NCI-H2227 (cell line): ENCODE data around the gene LRRTM4.

Experiments used
- DNase-seq: peaks from one replicate; lab custom pipeline; 2025; ENCODE audit not compliant: unreplicated experiment; lab: John Stamatoyannopoulos, UW

LRRTM4 gene

GRCh38 chr2:77479395-77479794 is 42.8 kb downstream of the LRRTM4 start:
- no peak for DNase-seq

DNA sequence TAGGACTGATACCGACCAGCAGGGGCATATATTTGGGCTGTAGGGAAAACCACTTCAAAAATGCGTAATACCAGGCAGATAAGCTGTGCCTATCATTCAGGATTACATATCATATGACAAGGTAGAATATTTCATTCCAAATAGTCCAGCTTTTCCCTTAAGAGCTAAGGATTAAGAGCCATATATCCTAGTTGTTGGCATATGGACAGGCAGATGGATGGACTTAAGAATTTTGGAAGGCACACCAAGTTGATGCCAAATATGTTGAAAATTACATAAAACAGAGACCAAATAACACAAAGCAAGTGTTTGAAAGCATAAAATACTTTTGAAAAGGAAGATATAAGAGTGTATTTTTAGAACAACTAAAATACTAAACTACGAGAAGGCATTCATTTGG is 52.1 kb downstream of the LRRTM4 start:
- DNase-seq = no peak

GRCh38 chr2:77469106-77469505 is 53.1 kb downstream of the LRRTM4 start:
- DNase-seq = no peak

DNA sequence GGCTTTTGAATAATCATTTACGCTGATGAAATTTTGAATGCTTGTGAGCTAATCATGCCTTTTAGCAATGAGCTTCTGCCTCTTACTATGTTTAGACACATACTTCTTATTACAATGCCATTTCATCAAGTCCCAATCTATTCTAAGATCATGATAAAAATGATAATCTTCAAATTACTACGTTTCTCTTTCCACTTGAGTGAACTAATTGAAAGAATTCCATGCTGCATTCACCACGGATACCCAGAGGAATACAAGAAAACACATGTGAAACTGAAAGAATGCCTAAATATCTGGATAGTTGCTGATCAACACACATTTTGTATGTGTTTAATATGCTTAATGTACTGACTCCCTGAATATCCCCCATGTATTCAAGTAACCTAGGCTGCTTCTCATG is 62.3 kb downstream of the LRRTM4 start:
- no peak for DNase-seq

DNA sequence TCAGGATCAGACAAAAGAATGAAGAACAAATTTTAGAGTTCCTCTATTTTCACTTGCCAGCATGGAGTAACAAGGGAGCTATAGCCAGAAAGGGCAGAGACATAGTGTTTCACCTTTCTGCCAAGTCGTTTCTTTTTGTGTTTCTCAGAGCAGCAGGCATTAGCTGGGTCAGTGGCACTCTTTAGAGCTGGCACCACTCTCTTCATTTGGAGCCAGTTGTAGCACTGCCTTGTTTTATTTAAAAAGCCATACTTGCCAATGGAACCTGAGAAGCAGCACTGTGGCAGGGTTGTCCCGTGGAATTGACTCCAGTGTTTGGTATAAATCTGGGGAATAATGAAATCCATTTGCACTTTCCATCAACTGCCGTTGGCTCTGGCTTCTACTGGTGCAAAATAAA is 64.0 kb downstream of the LRRTM4 start:
- DNase-seq = no peak

DNA sequence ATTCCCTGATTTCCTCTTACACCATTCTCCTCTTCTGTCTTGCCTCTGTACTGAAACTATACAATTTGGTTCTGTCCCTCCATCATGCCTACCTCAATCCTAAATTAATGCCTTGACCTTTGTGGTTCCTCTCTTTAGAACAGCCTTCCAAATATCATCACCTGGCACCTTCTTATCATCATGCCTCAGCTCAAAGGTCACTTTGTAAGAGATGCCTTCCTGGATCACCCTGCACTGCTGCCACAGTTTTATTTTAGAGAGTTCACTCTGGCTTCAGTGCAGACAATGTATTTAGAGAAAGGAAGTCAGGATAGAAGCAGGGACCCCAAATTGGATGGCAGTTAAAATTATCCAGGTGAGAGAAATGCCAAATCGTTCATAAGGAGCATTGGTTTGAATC is 64.5 kb downstream of the LRRTM4 start:
- DNase-seq = no peak

DNA sequence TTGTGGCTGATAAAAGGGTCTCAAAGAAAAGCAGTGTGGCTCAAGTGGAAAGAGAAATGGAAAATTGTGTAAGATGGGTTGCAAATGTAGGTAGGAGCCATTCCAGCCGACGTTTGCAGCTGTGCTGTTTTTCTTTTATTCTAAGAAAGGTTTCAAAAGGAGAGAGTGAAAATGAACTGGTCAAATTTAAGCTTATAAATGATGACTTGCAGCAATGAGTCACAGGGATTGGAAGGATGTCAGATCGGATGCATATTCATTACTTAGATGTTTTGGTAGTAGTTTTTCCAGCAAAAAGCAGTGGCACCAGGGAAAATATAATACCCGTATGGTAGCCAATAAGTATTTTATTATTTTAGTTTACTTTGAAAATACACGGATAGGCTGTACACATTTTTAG is 79.1 kb downstream of the LRRTM4 start:
- DNase-seq = no peak

GRCh38 chr2:77434880-77435279 is 87.3 kb downstream of the LRRTM4 start:
- DNase-seq = no peak

GRCh38 chr2:77428946-77429345 is 93.2 kb downstream of the LRRTM4 start:
- DNase-seq = no peak

GRCh38 chr2:77421971-77422370 is 100.2 kb downstream of the LRRTM4 start:
- DNase-seq = no peak

GRCh38 chr2:77418537-77418936 is 103.6 kb downstream of the LRRTM4 start:
- no peak for DNase-seq

DNA sequence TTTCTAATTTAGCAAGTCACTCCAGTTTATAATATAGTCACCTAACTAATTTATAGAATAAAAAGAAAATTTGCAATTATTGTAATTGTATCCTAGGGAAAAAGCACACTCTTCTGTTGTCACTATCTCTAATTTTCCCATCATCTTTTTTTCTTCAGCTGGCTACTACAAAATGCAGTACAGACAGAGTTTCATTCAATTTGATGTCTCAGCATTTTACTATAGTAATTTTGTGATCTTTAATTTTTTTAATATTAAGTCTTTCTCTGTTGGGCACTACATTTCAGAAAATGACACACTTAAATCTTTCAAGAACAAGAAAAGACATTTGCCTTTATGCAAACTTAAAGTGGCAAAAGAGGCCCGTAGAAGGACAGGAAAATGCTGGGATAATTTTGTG is 118.0 kb downstream of the LRRTM4 start:
- no peak for DNase-seq

DNA sequence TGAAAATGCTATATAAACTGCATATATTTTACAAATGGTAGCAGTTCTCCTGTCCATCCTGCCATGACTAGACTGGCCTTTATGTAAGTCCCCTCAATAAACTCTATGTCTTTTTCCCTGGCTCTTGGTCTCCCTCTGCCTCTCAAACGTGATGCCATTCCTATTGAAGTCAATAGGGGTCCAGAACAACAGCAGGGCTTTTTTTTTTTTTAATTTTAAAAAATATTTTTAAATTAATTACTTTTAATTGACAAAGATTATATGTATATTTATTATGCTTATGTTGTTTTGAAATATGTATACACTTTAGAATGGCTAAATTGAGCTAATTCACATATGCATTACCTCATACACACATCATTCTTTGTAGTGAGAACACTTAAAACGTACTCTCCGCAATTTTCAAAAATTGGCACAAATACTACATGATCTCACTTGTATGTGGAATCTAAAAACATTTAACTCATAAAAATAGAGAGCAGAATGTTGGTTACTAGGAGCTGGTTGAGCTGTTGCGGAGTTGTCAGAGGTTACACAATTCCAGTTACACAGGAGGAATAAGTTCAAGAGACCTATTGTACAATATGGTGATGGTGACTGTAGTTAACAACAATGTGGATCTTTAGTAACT is 123.1 kb downstream of the LRRTM4 start:
- no peak for DNase-seq

DNA sequence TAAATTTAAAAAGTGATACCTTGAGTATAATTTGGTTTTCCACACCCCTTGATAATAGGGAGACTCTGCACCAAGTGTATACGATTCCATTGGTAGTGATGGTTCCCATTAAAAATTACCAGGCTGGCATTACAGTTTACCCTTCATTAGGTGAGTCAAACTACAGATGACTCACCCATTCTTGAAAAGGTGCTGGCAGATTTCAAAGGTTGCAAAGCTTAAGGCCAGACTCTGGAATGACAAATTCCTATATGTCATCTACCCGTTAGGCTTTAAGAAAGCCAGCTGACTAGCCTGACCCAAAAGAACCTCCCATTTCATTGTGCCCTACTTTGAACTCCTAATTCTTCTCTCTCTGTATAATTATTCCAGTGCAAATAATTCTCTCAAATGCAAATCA is 124.4 kb downstream of the LRRTM4 start:
- no peak for DNase-seq

DNA sequence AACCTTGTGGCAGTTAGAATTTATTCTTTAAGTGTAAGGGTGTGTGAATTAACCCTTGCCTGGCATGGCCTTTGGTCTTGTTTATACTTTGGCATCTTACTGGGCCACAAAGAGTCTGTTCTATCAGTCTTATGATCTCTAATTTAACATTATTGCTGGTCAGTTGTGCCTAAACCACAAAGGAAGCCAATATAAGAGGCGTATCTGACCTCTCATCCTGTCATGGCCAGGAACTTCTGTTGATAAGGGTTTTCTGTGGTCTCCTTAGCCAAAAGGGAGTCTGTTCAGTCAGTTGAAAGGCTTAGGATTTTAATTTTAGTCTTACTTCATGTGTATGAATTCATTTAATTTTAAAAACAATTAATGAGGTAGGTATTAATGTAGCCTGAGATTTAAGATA is 127.2 kb downstream of the LRRTM4 start:
- no peak for DNase-seq

DNA sequence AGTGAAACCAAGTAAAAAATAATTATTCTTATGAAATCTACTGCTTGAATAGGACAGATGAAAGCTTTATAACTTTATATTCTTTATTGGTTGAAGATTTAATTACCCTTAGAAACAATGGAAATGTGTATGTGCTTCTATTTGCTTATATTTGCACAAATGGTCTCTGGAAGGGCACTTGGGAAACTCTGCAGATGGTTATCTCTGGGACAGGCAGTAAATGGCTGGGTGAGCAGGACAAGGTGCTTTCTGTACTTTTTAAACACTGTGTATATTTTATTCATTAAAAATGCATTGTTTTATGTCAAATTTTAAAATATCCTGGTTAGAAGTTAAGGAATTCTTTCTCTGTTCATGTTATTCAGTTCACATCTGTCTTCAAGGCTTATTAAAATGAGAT is 131.1 kb downstream of the LRRTM4 start:
- DNase-seq = no peak

- DNase-seq = no peak
Observed at GRCh38 chr2:77387324-77387723, 134.9 kb downstream of the LRRTM4 start.

- no peak for DNase-seq
Observed at GRCh38 chr2:77372636-77373035, 149.5 kb downstream of the LRRTM4 start.

DNA sequence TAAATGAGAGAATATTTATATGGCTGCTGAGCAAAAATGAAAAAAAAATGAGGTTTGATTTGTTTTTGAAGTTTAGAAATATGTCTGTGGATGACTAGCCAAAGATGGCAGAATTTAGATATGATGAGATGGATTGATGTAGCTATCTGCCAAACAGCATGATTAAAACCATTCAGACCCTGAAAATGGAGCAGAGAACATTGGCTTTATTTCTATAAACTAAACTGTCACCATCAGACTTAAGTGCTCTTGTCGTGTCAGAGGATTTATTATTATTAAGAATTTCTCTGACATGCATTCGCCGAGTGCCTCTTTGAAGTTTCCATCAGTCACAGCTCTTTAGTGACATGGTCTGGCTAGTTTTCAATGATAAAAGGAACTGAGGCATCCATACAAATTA is 151.7 kb downstream of the LRRTM4 start:
- no peak for DNase-seq

GRCh38 chr2:77363277-77363676 is 158.9 kb downstream of the LRRTM4 start:
- no peak for DNase-seq

DNA sequence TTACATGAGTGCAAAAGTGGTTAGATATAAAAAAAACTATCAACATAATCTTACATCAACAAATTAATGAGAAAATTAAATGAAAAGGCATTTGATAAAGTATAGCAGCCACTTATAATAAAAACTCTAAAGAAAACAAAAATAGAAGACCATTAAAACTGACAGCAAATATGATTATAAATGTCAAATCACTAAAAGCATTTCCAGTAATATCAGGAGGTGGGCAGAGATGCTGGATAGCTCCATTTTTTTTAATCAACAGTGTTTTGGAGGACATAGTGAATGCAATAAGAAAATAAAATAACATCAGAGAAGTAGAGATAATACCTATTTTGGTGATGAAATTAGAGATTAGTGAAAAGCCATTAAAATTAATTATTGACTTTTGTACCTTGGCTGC is 173.4 kb downstream of the LRRTM4 start:
- DNase-seq = no peak

DNA sequence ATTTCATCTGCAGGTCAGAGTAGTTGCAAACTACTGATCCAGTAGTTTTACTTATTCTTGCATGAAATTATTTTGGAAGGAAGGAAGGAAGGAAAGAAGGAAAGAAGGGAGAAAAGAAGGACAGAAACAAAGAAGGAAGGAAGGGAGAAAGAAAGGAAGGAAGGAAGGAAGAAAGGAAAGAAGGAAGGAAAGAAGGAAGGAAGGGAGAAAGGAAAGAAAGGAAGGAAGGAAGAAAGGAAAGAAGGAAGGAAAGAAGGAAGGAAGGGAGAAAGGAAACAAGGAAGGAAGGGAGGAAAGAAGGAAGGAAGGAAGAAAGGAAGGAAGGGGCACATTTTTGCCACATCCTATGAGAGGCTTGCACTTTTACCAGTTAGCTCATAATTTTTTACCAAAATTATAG is 186.2 kb downstream of the LRRTM4 start:
- DNase-seq = no peak

DNA sequence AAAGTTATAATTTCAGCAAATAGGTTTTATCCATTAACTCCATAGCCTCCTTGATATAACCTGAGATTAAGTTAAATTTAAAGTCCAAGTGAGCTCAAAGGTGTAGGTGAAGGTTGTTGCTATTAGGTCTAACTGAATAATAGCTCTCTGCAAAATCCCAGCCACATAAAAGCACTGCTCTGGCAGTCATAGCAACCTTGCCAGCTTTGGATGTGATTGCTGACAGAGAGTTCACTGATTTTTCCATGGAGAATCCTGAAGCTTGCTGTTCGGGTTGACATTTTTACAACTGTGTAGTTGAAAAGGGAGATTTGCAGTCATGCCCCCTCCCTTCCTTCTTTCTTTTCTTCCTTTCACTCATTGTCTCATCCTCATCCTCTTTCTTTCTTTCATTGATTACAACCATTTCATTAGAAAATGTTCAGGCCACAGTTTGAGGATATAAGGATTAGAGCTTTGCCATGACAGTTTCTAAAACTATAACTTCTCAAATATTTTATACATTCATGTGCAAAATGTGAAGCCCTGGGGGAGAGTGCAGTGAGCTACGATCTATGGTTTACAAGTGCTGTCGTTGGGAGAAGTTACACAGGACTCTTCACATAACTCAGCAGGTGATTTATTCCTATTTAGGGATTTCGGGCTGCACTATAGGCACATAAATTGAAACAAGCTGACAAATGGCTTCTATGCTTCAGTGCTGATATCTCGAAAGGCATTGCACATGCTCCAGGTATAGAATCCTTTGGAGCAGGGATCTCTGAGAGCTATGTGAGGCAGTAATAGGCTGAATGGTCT is 193.8 kb downstream of the LRRTM4 start:
- DNase-seq = no peak
